Left colon (tissue), 2 donors: ENCODE data around the gene OR51E1. TPM values are rescaled to one million over a fixed set of nuclear protein-coding genes. Genes with fewer than 3 reads are reported as not detected.

Source experiments
- ATAC-seq: fragments of 200-7000 bp; cut with Tn5 transposase; one replicate; pipeline ENCODE4 v1.9.1; 2020; ENCODE audit warnings: mild to moderate bottlenecking, moderate library complexity
- DNase-seq, 2 donors: peaks; one replicate each; pipeline ENCODE4 v3.0.0-alpha.2; 2020
- intact Hi-C, 2 donors: fragments of 100-400 bp; cut with DNase I in 1 of 2; cut with micrococcal nuclease in 1 of 2; formaldehyde crosslinking; loops; one replicate each; pipeline versions ENCODE4 v1.11.2 to v1.14.0; 2022; cut with DNase I, micrococcal nuclease
- long read RNA-seq: library from polyadenylated mRNA; unstranded; transcript quantifications from one replicate; pipeline ENCODE4 v2.0.0, GENCODE V29; 2021
- total RNA-seq, 2 donors: library from RNA; stranded (reverse); fragmentation: NEBNext Ultra II Directional; extraction: Animal tissue kit (Norgen Biotek cat#: 25700); gene quantifications; one replicate each; pipeline ENCODE4 v1.2.1, GENCODE V29; 2021
- donor health status: DM: no; HTN: no; CAD: no.
- donor health status: DM: yes; HTN: yes; CAD: no.

OR51E1 gene, protein sequence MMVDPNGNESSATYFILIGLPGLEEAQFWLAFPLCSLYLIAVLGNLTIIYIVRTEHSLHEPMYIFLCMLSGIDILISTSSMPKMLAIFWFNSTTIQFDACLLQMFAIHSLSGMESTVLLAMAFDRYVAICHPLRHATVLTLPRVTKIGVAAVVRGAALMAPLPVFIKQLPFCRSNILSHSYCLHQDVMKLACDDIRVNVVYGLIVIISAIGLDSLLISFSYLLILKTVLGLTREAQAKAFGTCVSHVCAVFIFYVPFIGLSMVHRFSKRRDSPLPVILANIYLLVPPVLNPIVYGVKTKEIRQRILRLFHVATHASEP
- total RNA-seq: 1 to 10 TPM in 1 of 2 donors, under 1 TPM in 1; 0.64 to 1.3 TPM
- long read RNA-seq, partial matches to known transcripts: 1 of 1 reads
- long read RNA-seq, other reads (novel, unspliced or antisense): 0 of 1 reads

GRCh38 chr11:4643682-4644081 is at the start of gene OR51E1:
TSS of gene OR51E1 (plus strand) at chr11:4643982. CDS start at chr11:4652527, 8,545 bp downstream.
- intact Hi-C loops: no loop called here
- peak; percentile 29 for ATAC-seq

DNA sequence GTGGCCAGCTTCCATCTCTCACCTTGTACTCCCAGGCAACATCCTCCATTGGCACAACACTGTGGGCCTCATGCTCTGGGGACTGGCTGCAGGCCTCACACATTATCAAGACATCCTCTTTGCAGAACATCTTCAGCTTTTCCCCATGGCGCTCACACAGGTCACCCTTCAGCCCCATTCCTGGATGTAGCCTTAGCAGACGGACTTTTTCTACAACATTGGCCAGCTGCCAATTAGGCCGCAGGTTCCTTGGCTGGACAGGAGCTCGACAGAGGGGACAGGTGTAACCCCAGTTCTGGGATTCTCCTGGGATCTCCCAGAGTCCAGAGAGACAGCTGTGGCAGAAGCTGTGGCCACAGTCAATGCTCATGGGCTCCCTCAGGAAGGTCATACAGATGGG is 38.7 kb upstream of the OR51E1 start:
- ATAC-seq (no peak), DNase-seq (no peak)
- intact Hi-C loops: no loop called here

More at GRCh38 chr11:4643682-4644081, at the start of gene OR51E1:
- DNase-seq: no peak

GRCh38 chr11:4606231-4607015 is 37.4 kb upstream of the OR51E1 start:
- DNase-seq (peak in 1 of 2 donors; percentile 12), ATAC-seq (peak; percentile 69)
- intact Hi-C loops: no loop called here

DNA sequence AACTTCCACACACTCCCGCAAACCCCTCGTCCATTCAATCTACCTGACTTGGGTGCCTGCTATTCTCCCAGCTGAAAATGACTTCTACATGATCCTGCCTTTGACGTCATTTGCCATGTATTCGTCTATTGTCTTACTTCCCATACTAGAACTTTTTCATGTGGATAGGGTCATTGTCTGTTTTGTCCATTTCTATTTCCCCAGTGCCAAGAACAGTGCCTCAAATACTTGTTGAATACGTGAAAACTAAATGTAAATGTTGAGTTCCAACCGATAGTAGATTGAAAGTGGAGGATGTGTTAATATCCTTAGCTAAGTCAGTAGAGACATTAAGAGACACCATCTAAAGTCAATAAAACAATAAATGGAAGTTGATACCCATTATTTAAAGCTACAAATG is 36.7 kb upstream of the OR51E1 start:
- ATAC-seq: peak; percentile 3
- intact Hi-C loops: no loop called here
- DNase-seq: no peak

DNA sequence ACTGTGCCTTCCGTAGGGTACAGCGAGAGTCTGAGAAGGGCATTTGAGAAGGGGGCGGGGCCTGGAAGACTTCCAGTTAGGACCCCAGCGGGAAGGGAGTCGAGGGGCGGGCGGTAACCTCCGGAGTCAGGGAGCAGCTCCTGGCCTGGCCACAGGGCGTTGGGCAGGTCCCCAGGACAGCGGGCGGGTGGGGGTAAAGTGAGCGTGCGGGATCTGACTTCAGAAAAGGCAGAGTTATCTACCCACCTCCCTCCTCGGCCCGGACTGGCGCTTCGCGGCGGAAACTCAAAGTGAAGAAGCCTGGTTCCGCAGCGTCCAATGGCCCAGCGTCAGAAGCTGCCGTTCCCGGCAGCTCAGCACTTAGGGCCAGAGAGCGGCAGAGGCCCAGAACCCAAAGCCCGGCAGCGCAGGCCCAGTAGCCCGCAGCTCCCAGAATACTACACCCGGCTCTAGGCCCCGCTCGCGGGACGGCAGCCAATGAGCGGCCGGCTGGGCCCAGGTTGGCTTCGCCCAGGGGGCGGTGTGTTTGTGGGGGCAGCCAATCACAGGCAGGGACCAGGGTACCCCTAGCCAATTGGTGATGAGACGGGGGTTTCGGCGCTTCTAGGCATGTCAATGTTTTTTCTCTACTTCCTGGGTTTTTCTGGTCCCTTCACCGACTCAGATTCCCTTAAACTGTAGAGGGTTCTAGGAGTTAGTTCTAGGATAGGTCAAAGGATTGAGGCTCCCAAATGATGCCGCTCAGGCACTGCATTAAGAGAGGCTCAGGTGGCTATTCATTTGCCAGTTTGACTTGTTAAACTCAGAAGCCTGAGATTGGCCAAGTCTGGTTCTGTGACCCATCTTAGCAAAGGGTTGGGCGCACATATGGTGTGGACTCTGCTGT is 35.8 kb upstream of the OR51E1 start, which contains the start of gene TRIM68:
TSS of gene TRIM68 (minus strand) at position 451 of the 886 bp plus-strand sequence. CDS start 2,727 bp downstream, outside the sequence.
- ATAC-seq (peak; percentile 97), DNase-seq (peak; percentile 95 to 96)
- intact Hi-C loops: no loop called here

DNA sequence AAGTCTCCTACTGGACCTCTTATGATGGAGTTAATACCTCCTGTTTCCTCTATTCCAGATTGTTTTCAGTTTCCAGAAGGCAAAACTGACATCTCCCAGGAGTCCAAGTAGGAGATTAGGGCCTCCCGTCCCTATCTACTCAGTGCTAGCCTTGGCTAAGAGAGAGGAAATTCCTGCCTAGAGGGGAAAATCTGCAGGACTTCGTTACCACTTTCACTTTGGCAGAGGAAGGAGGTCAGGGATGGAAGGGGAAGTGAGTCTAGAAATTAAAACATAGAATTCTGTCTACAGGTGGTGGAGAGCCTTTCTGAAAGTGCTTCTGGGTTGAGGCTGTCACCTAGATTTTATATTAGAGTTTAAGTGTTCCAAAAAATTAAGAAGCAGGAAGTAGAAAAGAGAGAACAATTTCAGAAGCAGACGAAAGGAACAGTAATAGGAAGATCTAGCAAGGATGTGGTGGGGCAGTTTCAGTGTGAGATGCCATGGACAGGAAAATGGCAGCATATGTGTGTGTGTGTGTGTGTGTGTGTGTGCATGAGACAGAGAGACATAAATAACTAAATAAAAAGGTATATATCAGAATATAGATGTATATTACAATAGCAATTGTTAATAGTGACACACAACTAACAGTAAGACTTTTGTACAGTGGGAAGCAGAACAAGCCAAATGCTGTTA is 33.4 kb upstream of the OR51E1 start:
- no peak for ATAC-seq
- intact Hi-C loops: no loop called here
- DNase-seq: no peak

GRCh38 chr11:4611986-4612385 is 31.8 kb upstream of the OR51E1 start:
- intact Hi-C loops: no loop called here
- ATAC-seq (no peak), DNase-seq (no peak)

DNA sequence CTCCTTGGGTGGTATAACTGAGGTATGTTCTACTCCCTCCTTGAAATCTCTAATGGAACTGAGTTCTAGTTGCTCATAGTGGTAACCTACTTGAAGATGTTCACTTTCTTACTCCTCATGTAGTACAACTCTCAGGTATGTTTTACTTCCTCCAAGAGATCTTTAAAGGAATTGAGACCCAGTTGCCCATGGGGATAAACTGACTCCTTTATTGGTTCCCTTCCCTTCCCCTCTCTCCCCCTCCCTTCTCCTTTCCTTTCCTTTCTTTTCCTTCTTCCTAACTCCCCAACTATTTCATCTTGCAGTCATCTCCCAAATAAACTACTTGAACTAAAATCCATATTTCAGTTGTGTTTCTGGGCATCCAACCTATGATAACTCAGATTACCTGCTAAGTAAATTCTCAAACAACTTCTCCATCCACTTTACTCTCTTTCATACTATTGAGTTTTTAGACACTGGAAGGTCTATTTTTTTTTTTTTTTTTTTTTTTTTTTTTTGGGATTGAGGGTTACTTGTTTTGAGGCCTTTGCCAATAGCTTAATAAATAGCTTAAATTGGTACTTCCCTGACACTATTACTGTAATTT is 27.8 kb upstream of the OR51E1 start:
- no peak for ATAC-seq
- no peak for DNase-seq
- intact Hi-C loops: no loop called here

GRCh38 chr11:4619514-4619913 is 24.3 kb upstream of the OR51E1 start:
- peak; percentile 99 for ATAC-seq
- intact Hi-C loops: no loop called here
- DNase-seq: peak in 1 of 2 donors; percentile 8

DNA sequence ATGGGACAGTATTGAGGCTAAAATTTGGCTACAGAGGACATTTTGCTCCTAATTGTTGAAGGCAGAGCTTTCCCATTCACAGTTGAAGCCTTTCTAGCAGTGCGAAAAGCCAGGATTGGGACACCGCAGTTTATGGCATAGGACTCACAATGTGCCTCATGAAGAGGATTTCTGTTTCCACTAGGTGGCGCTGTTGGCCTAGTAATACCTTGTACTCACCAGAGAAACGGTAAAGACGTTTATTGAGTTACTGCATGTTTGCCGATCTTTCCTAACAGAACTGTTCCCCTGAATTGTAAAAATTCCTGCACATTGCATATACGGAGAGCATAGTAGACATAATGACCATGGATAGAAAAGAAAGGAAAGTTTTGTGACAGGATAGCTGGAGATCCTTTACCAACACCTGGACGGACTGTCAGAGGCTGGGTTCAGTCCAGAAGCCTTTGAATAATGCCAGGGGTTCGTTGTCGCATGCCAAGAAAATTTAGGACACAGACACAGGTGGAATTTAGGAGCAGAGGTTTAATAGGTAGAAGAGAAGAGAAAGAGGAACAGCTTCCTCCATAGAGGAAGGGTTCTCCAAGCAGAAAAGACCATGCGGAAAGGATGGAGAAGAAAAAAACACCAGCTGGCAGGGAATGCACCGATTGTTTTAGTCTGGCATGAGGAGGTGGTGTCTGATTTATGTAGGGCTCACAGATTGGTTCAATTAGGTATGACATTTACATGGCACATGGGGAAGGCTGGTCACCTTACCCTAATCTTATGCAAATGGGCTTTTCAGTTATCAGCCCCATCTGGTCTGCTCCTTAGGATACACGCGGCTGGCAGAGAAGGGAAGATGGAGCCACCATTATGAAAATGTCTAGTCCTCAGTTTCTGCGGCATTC is 17.3 kb upstream of the OR51E1 start:
- ATAC-seq: peak; percentile 87
- DNase-seq: peak; percentile 47 to 77
- intact Hi-C loops: loop anchor here in 1 of 2 donors (5.0 kb wide), 1 partner anchor 376 kb away; no protein-coding TSS in a partner anchor

DNA sequence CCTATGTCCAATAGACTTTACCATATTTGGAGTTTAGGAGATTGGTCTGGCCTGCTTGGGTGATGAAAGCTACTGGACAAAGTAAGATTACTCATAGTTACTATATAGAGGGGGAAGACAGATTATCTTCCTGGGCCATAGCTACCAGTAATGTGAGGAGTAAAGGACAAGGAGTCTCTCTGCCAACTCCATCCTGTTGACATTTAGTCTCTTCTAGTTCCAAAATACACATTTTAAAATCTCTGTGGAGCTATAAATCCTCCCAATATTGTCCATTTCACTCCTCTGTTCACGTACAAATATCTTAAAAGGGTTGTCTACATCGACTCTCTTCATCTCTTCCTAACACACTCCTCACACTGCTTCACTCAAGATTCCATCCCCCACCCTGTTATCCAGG is 7.6 kb upstream of the OR51E1 start:
- ATAC-seq: no peak
- intact Hi-C loops: no loop called here

DNA sequence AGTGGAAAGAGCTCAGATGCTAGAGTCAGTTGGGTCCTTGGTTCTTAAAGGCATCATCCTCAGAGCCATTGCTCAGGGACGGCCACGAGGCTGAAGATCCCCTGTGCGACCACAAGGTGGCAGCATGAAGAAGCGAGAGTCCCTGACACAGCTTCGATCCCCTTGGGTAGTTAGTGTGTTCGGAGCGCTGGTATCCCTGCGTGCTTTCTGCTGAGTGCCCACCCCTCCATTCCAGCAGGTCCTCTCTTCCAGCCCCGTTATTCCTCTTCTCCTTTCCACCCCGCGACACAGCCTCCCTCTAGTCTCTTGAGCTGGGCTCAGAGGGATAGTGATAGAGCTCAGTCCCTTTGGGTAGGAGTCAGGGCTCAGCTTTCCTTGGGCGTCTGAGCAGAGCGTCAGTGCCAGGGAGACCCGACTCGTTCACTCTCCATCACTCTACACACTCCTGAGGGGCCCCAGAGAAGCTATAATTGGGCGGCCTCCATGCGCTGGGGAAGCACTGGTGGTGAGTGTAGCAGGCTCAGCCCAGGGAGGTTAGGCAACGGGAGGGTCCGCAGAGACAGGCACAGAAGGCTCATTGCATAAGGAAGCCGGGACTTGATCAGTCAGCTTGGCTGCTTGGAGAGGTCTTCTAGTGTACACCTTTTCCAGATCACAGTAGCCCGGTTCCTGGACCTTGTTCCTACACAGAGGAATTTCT is 6.7 kb upstream of the OR51E1 start, which contains the start of gene OR51D1:
TSS of gene OR51D1 (plus strand) at position 516 of the 700 bp plus-strand sequence. CDS start 2,314 bp downstream, outside the sequence.
- DNase-seq: peak; percentile 46 to 69
- ATAC-seq: peak; percentile 93
- intact Hi-C loops: no loop called here

More for the DNA sequence above, 7.6 kb upstream of the OR51E1 start:
- DNase-seq: no peak

DNA sequence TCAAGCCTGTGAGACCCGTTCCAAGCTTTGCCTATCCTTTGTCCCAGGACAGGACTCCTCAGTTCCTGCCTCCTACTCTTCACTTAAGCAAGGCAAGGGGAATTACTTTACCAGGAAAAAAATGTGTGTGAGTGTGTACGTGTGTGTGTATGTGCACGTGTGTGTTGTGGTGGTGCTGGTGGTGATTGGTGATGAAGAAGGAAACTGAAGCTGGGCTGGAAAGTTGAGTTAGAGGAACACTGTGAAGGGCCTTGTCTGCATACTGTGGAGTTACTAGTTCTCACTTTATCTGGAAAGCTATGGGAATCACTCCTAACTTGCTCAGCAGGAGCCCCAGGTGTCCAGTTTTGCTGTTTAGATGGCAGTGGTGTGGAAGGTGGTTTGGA is 6.1 kb upstream of the OR51E1 start:
- intact Hi-C loops: no loop called here
- ATAC-seq (no peak), DNase-seq (no peak)

GRCh38 chr11:4639931-4640330 is 3.9 kb upstream of the OR51E1 start:
- ATAC-seq (no peak), DNase-seq (no peak)
- intact Hi-C loops: no loop called here

- ATAC-seq (no peak), DNase-seq (no peak)
- intact Hi-C loops: no loop called here
Measured at GRCh38 chr11:4641501-4641900, 2.3 kb upstream of the OR51E1 start.

- ATAC-seq (no peak), DNase-seq (no peak)
- intact Hi-C loops: no loop called here
Measured at GRCh38 chr11:4642043-4642442, 1.7 kb upstream of the OR51E1 start.
